ENCODE data around the gene SEPTIN3. TPM values are rescaled to one million over a fixed set of nuclear protein-coding genes. Genes with fewer than 3 reads are reported as not detected.

SEPTIN3 gene
- total RNA-seq, 1 donor from 2014 or later: 1.5 TPM

DNA sequence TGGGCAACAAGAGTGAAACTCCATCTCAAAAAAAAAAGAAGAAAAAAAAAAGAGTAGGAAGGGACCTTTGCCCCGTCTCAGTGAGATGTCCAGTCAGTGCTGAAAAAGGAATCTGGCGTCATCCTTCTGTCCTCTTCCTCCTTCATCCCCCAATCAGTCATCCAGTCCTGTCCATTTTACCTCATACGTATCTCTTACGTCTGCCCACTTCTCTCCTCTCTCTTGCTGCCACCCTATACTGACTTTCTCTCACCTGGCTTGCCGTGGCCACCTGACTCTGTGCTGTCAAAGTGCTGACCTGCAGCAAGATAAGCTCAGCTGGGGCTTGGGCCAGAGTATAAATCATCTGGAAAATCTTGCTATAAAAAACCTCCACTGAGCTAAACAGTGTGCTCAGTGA, 13.6 kb downstream of the SEPTIN3 start:
- TF ChIP-seq, protein P1, sequence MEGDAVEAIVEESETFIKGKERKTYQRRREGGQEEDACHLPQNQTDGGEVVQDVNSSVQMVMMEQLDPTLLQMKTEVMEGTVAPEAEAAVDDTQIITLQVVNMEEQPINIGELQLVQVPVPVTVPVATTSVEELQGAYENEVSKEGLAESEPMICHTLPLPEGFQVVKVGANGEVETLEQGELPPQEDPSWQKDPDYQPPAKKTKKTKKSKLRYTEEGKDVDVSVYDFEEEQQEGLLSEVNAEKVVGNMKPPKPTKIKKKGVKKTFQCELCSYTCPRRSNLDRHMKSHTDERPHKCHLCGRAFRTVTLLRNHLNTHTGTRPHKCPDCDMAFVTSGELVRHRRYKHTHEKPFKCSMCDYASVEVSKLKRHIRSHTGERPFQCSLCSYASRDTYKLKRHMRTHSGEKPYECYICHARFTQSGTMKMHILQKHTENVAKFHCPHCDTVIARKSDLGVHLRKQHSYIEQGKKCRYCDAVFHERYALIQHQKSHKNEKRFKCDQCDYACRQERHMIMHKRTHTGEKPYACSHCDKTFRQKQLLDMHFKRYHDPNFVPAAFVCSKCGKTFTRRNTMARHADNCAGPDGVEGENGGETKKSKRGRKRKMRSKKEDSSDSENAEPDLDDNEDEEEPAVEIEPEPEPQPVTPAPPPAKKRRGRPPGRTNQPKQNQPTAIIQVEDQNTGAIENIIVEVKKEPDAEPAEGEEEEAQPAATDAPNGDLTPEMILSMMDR (IDR thresholded peaks at IDR 0.05): no peak
- no peak for TF ChIP-seq POLR2A (IDR thresholded peaks at IDR 0.05)
- no peak for TF ChIP-seq POLR2AphosphoS5 (IDR thresholded peaks at IDR 0.05; ENCODE audit: insufficient read depth in 1 of 2, low read depth in 1 of 2)
- no peaks in the 10 kb centered on the region for H3K36me3 ChIP-seq
- DNase-seq (ENCODE audit: extremely low spot score in 2 of 2): no peak
- no peak overlapping the region for H3K4me3 ChIP-seq
- no peaks in the 10 kb centered on the region for H3K4me1 ChIP-seq
- H3K27me3 ChIP-seq: no peaks in the 10 kb centered on the region
- intact Hi-C loops (cut with DNase I): no loop called here
- no peaks in the 10 kb centered on the region for H3K9me3 ChIP-seq
- peak overlapping the region; percentile 53 for H3K27ac ChIP-seq

- Histone ChIP-seq H3K36me3 (no peaks in the 10 kb centered on the region), H3K4me3 (no peak overlapping the region), H3K27me3 (no peaks in the 10 kb centered on the region), H3K27ac (peak overlapping the region; percentile 53), H3K9me3 (no peaks in the 10 kb centered on the region), H3K4me1 (no peaks in the 10 kb centered on the region)
- intact Hi-C loops (cut with DNase I): no loop called here
- DNase-seq (ENCODE audit: extremely low spot score in 2 of 2): no peak
- TF ChIP-seq, protein P1 (IDR thresholded peaks at IDR 0.05): no peak
- TF ChIP-seq POLR2AphosphoS5 (IDR thresholded peaks at IDR 0.05; ENCODE audit: insufficient read depth in 1 of 2, low read depth in 1 of 2) (no peak), POLR2A (IDR thresholded peaks at IDR 0.05) (no peak)
Measured at GRCh38 chr22:41983513-41984405, 14.5 kb downstream of the SEPTIN3 start.

- intact Hi-C loops (cut with DNase I): no loop called here
- Histone ChIP-seq H3K36me3 (no peaks in the 10 kb centered on the region), H3K4me3 (no peak overlapping the region), H3K4me1 (no peaks in the 10 kb centered on the region), H3K27ac (no peak overlapping the region), H3K9me3 (no peaks in the 10 kb centered on the region), H3K27me3 (no peaks in the 10 kb centered on the region)
- TF ChIP-seq, protein P1 (IDR thresholded peaks at IDR 0.05): no peak
- TF ChIP-seq POLR2A (IDR thresholded peaks at IDR 0.05) (no peak), POLR2AphosphoS5 (IDR thresholded peaks at IDR 0.05; ENCODE audit: insufficient read depth in 1 of 2, low read depth in 1 of 2) (no peak)
- no peak for DNase-seq (ENCODE audit: extremely low spot score in 2 of 2)
Measured at GRCh38 chr22:41987276-41987675, 18.0 kb downstream of the SEPTIN3 start.

GRCh38 chr22:41989246-41989645, 20.0 kb downstream of the SEPTIN3 start:
- Histone ChIP-seq H3K4me3 (no peak overlapping the region), H3K36me3 (no peaks in the 10 kb centered on the region), H3K9me3 (no peaks in the 10 kb centered on the region), H3K27ac (no peak overlapping the region), H3K4me1 (no peaks in the 10 kb centered on the region), H3K27me3 (no peaks in the 10 kb centered on the region)
- DNase-seq (ENCODE audit: extremely low spot score in 2 of 2): no peak
- TF ChIP-seq POLR2A (IDR thresholded peaks at IDR 0.05): no peak
- intact Hi-C loops (cut with DNase I): no loop called here

GRCh38 chr22:41991111-41991510, 21.9 kb downstream of the SEPTIN3 start:
- intact Hi-C loops (cut with DNase I): no loop called here
- H3K4me1 ChIP-seq: no peaks in the 10 kb centered on the region
- no peak overlapping the region for H3K4me3 ChIP-seq
- H3K9me3 ChIP-seq: no peaks in the 10 kb centered on the region
- H3K27ac ChIP-seq: no peak overlapping the region
- H3K27me3 ChIP-seq: no peaks in the 10 kb centered on the region
- DNase-seq (ENCODE audit: extremely low spot score in 2 of 2): no peak
- H3K36me3 ChIP-seq: no peaks in the 10 kb centered on the region
- TF ChIP-seq, protein P1 (IDR thresholded peaks at IDR 0.05): no peak
- TF ChIP-seq POLR2A (IDR thresholded peaks at IDR 0.05): no peak
